Mucosa of stomach (tissue), 1 donor: ENCODE measurements around the gene GALK1.

Experiments
- H3K27me3 ChIP-seq: one replicate; pipeline ENCODE4 v1.7.0; 2013; ENCODE audit warnings: mild to moderate bottlenecking, low read length; ENCODE audit not compliant: control insufficient read depth, insufficient read depth
- H3K36me3 ChIP-seq: one replicate; pipeline ENCODE4 v1.7.0; 2013; ENCODE audit warnings: low read length; ENCODE audit not compliant: control insufficient read depth, insufficient read depth
- H3K4me1 ChIP-seq: one replicate; pipeline ENCODE4 v1.7.0; 2013; ENCODE audit warnings: mild to moderate bottlenecking, low read length; ENCODE audit not compliant: control insufficient read depth, insufficient read depth
- H3K4me3 ChIP-seq: one replicate; pipeline ENCODE4 v1.7.0; 2013; ENCODE audit warnings: low read length
- H3K9ac ChIP-seq: one replicate; pipeline ENCODE4 v1.7.0; 2013; ENCODE audit warnings: mild to moderate bottlenecking, low read length, moderate library complexity
- H3K9me3 ChIP-seq: one replicate; pipeline ENCODE4 v1.7.0; 2013; ENCODE audit warnings: mild to moderate bottlenecking, low read length, moderate library complexity; ENCODE audit not compliant: control insufficient read depth
- donor health status: Pancreatic carcinoma.

The GALK1 gene

DNA sequence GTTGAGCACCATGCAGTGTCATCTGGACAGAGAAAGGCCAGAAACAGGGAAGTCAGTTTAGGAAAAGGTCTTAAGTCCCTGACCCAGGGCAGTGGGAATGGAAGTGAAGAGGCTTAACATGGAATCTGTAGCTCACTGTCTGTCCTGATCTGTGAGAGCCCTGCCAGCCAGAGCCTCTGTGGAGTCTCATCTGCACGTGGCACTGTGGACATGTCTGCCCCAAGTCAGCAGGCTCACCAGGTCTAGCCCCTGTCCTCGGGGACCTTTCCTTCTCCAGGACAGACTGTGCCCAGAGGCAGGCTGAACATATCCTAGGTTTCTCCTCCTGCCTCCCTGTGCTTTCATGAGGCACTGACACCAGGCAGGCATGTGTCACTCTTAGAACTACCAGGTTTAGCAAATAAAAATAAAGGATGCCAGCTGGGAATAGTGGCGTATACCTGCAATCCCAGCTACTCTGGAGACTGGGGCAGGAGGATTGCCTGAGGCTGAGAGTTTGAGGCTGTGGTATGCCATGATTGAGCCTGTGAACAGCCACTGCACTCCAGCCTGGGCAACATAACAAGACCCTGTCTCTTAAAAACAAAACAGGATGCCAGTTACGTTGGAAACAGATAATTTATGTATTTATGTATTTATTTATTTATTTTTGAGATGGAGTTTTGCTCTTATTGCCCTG is 42.0 kb upstream of the GALK1 start:
- Histone ChIP-seq H3K9me3 (no peaks in the 10 kb centered on the region), H3K4me3 (no peak overlapping the region), H3K4me1 (peaks cover 12% of the 10 kb centered on the region), H3K27me3 (no peaks in the 10 kb centered on the region), H3K36me3 (peaks cover 9% of the 10 kb centered on the region), H3K9ac (no peak overlapping the region)

DNA sequence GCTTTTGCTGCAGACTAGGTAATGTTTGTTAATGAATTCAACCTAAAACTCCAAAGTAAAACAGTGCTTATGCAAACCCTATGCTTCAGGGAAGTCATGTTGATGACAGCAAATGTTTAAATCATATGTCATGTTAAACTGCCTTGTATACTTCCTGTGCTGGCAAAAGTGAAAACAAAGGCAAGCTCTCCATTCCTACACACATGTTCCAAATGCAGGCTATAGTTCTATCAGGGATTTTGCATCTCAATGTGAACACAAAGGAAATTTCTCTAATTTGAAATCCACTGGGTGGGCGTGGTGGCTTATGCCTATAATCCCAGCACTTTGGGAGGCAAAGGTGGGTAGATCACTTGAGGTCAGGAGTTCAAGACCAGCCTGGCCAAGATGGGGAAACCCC is 38.9 kb upstream of the GALK1 start:
- Histone ChIP-seq H3K4me1 (no peaks in the 10 kb centered on the region), H3K9me3 (no peaks in the 10 kb centered on the region), H3K36me3 (peaks cover 8% of the 10 kb centered on the region), H3K27me3 (no peaks in the 10 kb centered on the region), H3K4me3 (no peak overlapping the region), H3K9ac (no peak overlapping the region)

DNA sequence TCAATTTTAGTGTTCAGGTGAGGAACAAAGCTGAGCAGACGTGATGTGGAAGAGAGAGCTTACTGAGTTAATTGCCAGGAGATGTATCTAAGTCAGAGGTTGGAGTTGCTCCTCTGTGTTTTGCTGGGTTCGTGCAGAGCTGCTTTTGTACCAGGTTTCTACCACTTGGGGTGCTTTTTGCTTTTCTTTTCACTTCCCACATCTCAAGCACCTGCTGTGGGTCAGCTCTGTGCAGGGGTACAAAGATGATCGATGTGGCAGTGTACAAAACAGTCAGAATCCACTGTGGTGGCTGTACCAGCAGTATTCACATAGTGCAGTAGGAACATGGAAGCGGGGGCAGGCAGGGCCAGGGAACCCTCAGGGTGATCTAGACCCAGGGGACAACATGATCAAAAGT is 34.4 kb upstream of the GALK1 start:
- peaks cover 8% of the 10 kb centered on the region for H3K36me3 ChIP-seq

DNA sequence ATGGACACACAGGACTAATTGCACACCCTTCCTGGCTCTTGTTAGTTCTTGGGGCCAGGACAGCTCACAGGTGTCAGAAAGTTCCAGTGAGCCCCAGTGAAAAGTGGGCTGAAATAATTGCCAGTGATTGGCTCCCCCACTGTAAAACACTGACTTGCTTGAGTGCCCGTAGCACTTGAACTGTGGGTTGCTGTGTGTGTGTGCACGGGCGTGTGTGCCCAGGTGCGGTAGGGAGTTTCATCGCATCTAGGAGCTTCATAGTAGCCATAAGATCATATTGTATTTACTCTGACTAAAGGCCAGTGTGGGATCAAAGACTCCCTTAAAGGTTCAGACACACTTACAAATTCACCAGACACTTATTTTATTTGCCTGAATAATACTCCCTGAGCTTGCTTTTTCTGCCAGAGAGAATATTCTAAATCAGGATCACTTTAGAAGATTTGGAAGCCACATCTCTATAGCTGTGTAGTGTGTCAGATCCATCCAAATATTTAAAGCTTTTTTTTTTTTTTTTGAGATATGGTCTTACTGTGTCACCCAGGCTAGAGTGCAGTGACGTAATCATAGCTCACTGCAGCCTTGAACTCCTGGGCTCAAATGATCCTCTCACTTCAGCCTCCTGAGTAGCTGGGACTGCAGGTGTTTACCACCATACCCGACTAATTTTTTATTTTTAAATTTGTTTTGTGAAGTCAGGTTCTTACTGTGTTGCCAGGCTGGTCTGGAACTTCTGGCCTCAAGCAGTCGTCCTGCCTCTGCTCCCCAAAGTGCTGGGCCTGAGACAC is 31.0 kb upstream of the GALK1 start:
- H3K4me3 ChIP-seq = no peak overlapping the region
- H3K4me1 ChIP-seq = no peaks in the 10 kb centered on the region
- no peaks in the 10 kb centered on the region for H3K9me3 ChIP-seq
- no peak overlapping the region for H3K9ac ChIP-seq
- H3K27me3 ChIP-seq = no peaks in the 10 kb centered on the region
- H3K36me3 ChIP-seq = peaks cover 8% of the 10 kb centered on the region

More for the DNA sequence above, 34.4 kb upstream of the GALK1 start:
- H3K4me3 ChIP-seq = no peak overlapping the region
- H3K9me3 ChIP-seq = no peaks in the 10 kb centered on the region
- no peaks in the 10 kb centered on the region for H3K4me1 ChIP-seq
- no peak overlapping the region for H3K9ac ChIP-seq
- no peaks in the 10 kb centered on the region for H3K27me3 ChIP-seq

DNA sequence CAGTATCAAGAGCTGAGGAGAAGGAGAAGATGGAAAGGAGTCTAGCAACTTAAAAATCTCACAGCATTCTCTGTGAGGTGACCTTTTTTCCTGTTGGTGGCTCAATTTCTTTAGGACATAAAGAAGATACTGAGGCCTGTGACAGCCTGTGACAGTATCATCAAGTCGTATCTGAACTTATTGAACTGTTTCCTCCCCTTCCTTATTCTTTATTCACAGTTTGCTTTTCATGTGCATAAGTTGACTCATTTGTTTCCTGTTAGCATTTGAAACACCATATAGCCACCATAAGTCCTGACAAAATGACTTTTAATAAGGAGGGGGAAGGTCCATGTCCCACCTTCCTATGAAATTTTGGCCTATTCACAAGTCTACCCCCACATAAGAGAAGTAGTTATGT is 28.5 kb upstream of the GALK1 start:
- no peak overlapping the region for H3K4me3 ChIP-seq
- H3K9ac ChIP-seq = no peak overlapping the region
- H3K4me1 ChIP-seq = no peaks in the 10 kb centered on the region
- H3K27me3 ChIP-seq = no peaks in the 10 kb centered on the region
- H3K9me3 ChIP-seq = no peaks in the 10 kb centered on the region
- no peaks in the 10 kb centered on the region for H3K36me3 ChIP-seq

DNA sequence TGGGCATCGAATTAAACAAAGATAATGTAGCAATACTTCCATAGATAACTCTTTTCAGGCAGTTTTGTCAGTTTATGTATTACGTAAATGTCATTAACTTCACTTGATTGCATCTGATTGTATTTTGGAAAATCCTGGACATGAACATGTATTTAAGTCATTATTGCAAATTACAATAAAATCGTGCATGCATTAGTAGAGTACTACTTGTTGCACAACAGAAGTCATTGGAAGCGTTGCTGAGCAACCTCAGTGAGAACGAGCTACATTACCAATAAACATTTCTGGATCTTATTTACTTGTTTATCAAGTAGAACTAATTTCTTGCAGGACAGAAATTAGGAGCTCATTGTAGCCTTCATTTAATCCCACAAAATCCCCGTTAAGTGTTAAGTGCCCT is 26.3 kb upstream of the GALK1 start:
- Histone ChIP-seq H3K4me1 (peaks cover 4% of the 10 kb centered on the region), H3K9me3 (no peaks in the 10 kb centered on the region), H3K4me3 (no peak overlapping the region), H3K36me3 (no peaks in the 10 kb centered on the region), H3K27me3 (no peaks in the 10 kb centered on the region), H3K9ac (no peak overlapping the region)

DNA sequence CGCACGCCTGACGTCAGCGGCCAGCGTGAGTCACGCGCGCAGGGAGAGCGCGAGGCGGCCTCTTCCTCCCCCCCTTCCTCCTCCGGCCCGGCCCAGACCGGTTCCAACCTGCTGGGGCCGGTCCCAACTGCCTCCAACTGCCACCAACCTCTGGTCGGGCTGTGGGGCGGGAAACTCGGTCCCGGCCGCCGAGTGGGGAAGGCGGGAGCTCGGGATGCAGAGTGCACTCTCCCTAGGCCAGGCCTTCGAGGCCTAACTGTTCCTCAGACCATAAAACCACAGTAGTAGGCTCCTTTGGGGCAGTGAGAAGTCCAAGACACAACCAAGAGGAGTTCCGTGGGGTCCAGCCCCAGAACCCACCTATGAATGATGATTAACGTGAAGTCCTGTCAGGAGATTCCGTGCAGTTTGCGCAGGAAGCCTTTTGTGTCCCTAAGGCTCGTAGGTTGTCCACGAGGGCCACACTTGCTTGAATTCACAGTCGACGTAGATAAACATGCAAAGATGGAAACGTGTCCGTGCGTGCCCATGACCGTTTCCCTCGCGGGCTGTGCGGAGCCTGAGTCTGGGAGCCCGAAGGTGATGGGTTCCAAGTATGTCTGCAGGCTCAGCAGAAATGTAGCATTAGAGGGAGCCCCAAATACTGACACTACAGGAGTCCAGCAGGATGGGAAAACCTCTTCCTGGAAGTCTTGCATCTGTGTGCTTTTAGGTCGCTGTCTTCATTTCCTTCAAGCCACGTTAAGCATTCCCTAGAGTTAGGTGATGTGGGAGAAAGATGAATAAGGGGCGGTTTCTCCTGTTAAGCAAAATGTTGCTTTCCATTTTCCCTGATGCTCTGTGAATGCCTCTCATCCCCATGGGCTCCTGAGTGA is 20.3 kb upstream of the GALK1 start:
- Histone ChIP-seq H3K4me3 (peak overlapping the region; percentile 56), H3K9ac (peak overlapping the region; percentile 82), H3K36me3 (no peaks in the 10 kb centered on the region), H3K9me3 (no peaks in the 10 kb centered on the region), H3K4me1 (peaks cover 33% of the 10 kb centered on the region), H3K27me3 (no peaks in the 10 kb centered on the region)

DNA sequence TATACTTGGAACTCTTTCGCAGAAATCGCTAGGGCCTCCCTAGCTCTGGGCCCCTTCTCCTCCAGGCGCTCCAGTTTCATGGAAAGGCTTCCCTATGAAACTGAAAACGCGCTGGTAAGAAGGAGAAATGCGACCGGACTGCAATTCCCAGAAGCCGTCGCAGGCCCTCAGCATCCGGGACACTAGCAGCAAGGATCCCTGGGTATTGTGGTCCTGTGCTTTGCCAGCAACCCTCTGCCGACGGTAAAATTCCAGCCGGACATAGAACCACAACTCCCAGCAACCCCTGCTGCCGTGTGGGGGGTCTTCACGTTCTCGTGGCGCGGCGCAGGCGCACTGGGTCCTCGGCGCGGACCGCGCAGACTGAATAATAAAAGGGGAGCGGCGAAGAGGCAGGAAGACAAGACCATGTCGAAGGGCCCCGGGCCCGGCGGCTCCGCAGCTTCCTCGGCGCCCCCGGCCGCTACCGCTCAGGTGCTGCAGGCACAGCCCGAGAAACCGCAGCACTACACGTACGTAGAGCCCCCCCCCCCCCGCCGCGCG is 19.6 kb upstream of the GALK1 start, which contains the start of gene UNK:
TSS of gene UNK (plus strand) at position 334 of the 543 bp plus-strand sequence. CDS start at position 409, 75 bp downstream.
- Histone ChIP-seq H3K4me1 (peaks cover 33% of the 10 kb centered on the region), H3K36me3 (no peaks in the 10 kb centered on the region), H3K27me3 (no peaks in the 10 kb centered on the region), H3K9ac (peak within 1 kb of the TSS; percentile 82), H3K4me3 (peak within 1 kb of the TSS; percentile 56), H3K9me3 (no peaks in the 10 kb centered on the region)

DNA sequence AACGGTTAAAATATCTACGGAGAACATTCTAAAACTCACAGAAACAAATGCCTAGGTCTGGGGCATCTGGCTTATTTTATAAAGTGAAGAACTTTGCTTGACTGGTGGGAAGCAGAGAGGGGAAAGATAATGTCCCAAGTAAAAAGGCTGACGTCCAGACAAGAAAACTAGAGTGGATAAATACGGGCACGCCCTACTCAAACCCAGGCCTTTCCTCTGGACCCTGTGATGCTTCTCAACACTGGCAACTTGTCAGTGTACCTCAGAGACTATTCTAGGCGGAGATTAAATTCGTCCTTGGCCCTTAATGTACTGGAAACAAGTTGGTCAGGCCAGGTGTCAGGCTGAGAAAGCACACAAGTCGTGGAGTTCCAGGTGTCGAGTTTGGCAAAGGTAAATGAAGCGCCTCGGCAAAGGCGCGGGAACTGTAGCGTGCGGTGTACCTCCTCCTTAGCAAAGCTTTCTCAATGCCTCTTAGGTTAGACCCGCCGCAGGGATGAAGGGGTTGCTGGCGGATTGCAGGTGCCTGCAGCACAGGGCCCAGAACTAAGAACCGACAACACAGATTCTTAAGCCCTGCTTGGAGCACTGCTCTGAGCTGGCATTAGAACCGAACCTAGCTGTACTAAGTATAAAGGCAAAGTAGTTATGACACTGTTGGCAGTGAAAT is 18.9 kb upstream of the GALK1 start:
- Histone ChIP-seq H3K4me3 (peak overlapping the region; percentile 56), H3K4me1 (peaks cover 33% of the 10 kb centered on the region)

DNA sequence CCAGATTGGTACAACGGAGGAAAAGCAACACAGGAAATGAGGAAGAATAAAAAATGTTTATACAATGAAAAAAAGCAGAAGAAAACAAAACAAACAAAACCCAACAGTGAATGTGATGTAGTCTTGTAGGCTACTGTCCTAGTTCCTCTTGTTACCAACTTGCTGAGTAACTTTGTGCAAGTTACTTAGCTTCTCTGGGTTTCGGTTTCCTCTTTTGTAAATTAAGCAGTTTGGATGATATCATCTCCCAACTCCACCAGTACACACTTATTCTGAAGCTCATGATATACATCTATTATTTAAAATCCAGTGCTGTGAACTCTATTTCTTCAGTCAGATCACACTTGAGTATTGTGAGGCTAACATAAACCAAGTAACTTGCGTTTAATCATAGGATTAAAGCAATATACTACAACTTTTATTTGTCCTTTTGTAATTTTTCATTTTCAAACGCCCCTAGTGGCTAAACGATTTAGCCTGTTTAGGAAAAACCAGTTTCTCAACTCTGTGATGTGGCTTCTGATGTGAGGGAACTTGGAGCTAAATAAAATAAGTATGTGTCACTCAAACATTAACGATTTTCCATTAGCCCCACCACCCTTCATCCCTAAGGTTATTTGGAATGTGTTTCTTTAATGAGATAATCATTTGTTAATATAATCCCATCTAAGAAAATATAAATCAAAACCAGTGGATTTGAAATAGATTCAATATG is 18.2 kb upstream of the GALK1 start:
- Histone ChIP-seq H3K9ac (peak overlapping the region; percentile 82), H3K4me1 (peaks cover 33% of the 10 kb centered on the region), H3K9me3 (no peaks in the 10 kb centered on the region), H3K36me3 (no peaks in the 10 kb centered on the region), H3K27me3 (no peaks in the 10 kb centered on the region), H3K4me3 (no peak overlapping the region)

More for the DNA sequence above, 18.9 kb upstream of the GALK1 start:
- Histone ChIP-seq H3K9ac (peak overlapping the region; percentile 82), H3K27me3 (no peaks in the 10 kb centered on the region), H3K36me3 (no peaks in the 10 kb centered on the region), H3K9me3 (no peaks in the 10 kb centered on the region)
